GM12873 (cell line): Measurements from ENCODE around the gene CAPN5.

Experiments
- TF ChIP-seq, protein P1 (sequence below): IDR thresholded peaks from 2 replicates; pipeline ENCODE4 v1.5.1; 2012; ENCODE audit warnings: low read depth, mild to moderate bottlenecking, moderate library complexity, low read length, control low read depth; ENCODE audit not compliant: insufficient read depth; ENCODE audit errors: missing control alignments

CAPN5 gene

DNA sequence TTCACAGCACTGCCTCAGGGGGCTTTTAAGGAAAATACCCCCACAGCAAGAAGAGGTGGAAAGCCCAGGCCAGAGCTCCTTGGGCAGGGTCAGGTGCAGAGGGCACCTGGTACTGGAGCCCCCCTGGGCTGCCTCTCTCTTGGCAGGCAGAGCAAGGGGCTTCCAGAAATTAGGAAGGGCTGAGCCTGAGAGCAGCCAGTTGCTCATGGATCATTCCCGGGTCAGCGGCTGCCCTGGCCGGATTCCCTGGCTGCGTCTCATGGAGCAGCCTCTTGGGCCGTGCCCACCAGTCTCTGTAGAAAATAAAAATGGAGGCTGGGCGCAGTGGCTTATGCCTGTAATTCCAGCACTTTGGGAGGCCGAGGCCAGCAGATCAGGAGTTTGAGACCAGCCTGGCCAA, 25.6 kb downstream of the CAPN5 start:
- TF ChIP-seq, protein P1, sequence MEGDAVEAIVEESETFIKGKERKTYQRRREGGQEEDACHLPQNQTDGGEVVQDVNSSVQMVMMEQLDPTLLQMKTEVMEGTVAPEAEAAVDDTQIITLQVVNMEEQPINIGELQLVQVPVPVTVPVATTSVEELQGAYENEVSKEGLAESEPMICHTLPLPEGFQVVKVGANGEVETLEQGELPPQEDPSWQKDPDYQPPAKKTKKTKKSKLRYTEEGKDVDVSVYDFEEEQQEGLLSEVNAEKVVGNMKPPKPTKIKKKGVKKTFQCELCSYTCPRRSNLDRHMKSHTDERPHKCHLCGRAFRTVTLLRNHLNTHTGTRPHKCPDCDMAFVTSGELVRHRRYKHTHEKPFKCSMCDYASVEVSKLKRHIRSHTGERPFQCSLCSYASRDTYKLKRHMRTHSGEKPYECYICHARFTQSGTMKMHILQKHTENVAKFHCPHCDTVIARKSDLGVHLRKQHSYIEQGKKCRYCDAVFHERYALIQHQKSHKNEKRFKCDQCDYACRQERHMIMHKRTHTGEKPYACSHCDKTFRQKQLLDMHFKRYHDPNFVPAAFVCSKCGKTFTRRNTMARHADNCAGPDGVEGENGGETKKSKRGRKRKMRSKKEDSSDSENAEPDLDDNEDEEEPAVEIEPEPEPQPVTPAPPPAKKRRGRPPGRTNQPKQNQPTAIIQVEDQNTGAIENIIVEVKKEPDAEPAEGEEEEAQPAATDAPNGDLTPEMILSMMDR = no peak

DNA sequence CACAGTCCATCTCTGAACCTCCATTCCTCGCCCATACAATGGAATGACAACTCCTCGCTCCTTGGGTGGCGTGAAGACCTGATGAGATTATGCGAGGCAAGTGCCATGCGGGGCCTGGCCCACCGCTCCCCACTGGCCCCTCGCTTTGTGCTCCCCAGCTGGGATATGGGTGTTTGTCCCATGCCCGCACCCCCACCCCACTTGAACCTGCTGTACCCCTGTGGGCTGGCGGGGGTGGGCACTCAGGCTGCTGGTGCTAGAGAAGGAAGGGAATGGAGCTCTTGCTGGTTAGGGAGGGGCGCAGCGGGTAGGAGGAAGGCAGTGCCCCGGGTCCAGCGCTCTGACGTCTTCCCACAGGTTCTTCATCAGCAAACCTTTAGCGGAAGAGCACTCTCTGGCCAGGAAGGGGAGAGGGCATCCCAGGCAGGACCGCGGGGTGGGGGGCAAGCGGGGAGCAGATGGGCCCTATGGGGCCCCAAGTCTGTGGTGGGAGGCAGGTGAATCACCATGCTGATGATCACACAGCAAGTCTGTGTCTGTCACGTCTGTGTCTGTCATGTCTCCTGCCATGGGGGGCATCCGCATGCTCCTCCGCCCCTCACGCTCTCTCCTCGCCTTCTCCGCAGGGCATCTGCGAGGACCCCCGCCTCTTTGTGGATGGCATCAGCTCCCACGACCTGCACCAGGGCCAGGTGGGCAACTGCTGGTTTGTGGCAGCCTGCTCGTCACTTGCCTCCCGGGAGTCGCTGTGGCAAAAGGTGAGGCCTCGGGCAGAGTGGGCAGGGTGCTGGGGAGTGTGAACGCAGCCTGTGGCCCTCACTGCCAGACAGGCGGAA, 26.5 kb downstream of the CAPN5 start:
- TF ChIP-seq, protein P1 = no peak

DNA sequence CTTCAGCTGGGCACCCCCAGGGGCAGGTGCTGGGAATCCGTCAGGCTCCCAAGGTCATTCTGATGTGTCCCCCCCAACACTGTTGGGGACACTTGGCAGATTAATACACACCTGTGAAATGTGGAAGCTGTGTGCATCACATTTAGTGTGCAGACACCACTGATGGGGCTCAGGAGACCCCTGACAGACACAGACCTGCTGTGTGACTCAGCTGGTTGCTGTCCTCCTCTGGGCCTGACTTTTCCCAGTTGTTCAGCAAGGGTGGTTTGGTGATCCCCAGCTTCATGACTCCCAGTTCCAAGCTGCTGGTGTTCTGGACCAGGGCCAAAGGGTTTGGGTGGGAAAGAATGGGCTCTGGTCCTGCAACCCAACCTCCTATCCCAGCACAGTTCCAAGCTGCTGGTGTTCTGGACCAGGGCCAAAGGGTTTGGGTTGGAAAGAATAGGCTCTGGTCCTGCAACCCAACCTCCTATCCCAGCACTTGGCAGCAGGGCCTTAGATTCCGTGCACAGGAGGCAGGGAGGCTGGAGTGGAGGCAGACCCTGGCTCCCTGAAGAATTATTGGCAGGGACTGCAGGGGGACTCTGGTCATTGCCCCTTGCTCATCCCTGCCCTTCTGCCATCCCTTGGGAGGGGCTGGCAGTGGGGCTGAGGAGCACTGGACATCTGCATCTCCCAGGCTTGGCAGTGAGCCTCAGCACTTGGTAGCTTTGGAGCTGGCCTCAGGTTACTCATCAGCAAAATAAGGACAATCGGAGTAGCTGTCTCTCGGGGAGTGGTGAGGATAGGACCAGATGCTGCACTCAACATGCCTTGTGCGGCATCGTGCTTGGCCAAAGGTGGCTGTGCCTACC, 27.4 kb downstream of the CAPN5 start:
- TF ChIP-seq, protein P1 = no peak

DNA sequence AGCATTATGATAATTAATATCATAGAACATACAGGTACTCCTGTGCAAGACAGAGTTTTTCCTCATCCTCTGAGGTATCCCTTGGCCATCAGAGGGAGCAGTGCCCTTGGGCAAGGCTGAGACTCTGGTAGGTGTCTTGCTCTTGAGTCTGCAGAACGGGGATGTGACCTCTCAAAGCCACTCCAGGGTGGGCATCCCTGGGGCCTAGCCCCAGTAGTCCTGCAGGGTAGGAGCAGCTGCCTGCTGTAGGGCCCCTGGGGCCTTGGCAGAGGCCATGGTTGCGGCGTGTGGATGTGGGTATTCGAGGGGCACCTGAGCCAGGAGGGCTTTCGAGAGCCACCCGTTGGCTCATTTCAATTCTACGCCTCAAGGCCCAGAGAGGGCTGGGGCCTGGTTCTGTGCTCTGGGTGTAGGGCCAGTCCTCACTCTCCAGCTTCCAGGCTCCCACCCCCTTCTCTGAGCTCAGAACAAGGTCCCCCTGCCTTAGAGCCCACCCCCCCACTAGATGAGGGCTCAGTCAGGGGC, 28.1 kb downstream of the CAPN5 start:
- TF ChIP-seq, protein P1 = no peak

DNA sequence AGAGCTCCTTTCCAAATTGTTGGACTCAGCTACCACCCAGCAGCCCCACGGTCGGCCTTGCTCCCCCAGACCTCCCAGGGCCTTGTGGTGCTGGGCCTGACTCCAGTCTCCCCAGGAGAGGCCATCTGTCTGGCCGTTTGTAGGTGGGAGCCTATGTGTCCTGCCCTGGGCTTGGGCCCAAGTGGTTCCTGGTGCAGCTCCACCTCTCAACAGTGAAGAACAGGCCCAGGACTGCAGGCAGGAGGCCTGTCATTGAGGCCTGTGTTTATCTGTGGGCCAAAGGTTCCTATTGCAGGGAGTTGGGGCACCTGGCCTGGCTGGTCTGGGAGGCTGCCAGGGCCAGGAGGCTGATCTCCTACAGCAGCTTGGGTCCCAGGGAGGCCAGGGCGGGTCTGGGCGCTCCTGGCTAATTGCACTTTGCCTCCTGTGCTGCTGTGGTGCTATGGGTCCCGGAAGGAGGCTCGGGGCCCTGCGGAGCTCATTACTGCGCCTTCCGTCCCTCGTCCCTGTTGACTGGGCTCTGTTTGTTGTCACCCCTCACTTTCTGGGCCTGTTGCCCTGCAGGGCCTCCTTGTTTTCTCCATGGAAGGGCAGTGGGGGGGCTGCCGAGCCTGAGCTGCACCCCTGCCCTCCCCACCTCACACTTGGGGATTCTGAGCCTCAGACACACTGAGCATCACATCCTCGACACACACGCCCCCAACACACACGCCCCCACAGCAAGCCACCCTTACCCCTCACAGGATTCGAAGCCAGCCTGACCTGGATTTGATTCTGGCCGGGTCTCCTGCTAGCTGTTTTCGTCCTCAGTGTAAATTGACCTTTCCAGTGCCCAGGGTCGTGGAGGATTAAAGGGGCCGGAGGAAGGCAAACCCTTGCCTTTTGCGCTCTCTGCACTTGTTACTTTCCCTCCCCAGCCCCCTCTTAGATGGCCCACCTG, 29.1 kb downstream of the CAPN5 start:
- TF ChIP-seq, protein P1 = no peak

DNA sequence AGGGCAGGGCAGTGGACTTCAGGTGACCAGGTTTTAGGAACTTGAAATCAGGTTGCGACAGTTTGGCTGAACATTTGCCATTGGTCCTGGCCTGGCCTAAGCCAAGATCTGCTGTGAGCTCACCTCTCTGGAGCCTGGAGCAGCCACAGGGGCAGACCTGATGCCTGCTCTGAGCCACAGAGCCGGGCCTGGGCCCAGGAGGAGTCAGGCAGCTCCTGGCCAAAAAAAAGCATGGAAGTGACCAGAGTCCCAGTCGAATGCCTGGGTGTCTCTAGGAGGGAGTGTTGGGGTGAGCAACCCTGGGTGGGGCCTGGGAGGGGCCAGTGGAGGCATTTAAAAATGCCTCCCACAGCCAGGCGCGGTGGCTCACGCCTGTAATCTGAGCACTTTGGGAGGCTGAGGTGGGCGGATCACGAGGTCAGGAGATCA, 29.8 kb downstream of the CAPN5 start:
- TF ChIP-seq, protein P1 = no peak
